Hepatocyte (in vitro differentiated cells): ENCODE results near the gene FILIP1. TPM values are rescaled to one million over a fixed set of nuclear protein-coding genes. Genes with fewer than 3 reads are reported as not detected.
"Not testable (repeated sequence)": the region's sequence is repeated elsewhere in the genome, so short reads cannot be mapped to it uniquely, and the experiment has no call there.

Experiments
- DNase-seq: peaks from one replicate; pipeline ENCODE4 v3.0.0-alpha.2; 2016; ENCODE audit warnings: low spot score
- H2AFZ ChIP-seq: fragments of 200-600 bp; sonication (generic); 2 replicates; pipeline ENCODE4 v1.6.0; 2016; ENCODE audit warnings: antibody characterized with exemption, mild to moderate bottlenecking
- H3K27ac ChIP-seq: fragments of 200-600 bp; sonication (generic); 2 replicates; pipeline ENCODE4 v1.5.1; 2016; ENCODE audit warnings: mild to moderate bottlenecking
- H3K27me3 ChIP-seq: fragments of 200-600 bp; sonication (generic); 2 replicates; pipeline ENCODE4 v1.6.1; 2016
- H3K36me3 ChIP-seq: fragments of 200-600 bp; sonication (generic); replicated peaks from 2 replicates; pipeline ENCODE4 v1.5.1; 2016; ENCODE audit warnings: low read depth; ENCODE audit not compliant: insufficient read depth
- H3K4me1 ChIP-seq: fragments of 200-600 bp; sonication (generic); 2 replicates; pipeline ENCODE4 v1.5.1; 2016; ENCODE audit warnings: mild to moderate bottlenecking, moderate library complexity; ENCODE audit not compliant: insufficient read depth
- H3K4me2 ChIP-seq: fragments of 200-600 bp; sonication (generic); 2 replicates; pipeline ENCODE4 v1.6.0; 2016
- H3K4me3 ChIP-seq: fragments of 200-600 bp; sonication (generic); 2 replicates; pipeline ENCODE4 v1.5.1; 2016; ENCODE audit warnings: mild to moderate bottlenecking
- H3K79me2 ChIP-seq: fragments of 200-600 bp; sonication (generic); 2 replicates; pipeline ENCODE4 v1.6.0; 2017; ENCODE audit warnings: mild to moderate bottlenecking
- H3K9me2 ChIP-seq: fragments of 200-600 bp; sonication (generic); replicated peaks from 2 replicates; pipeline ENCODE4 v1.6.0; 2017; ENCODE audit warnings: mild to moderate bottlenecking; ENCODE audit not compliant: insufficient read depth
- H3K9me3 ChIP-seq: fragments of 200-600 bp; sonication (generic); 2 replicates; pipeline ENCODE4 v1.5.1; 2016; ENCODE audit warnings: low read depth, mild to moderate bottlenecking
- H4K20me1 ChIP-seq: fragments of 200-600 bp; sonication (generic); 2 replicates; pipeline ENCODE4 v1.6.0; 2016; ENCODE audit warnings: mild to moderate bottlenecking; ENCODE audit not compliant: insufficient read depth, poor library complexity, severe bottlenecking
- EZH2 ChIP-seq: fragments of 200-600 bp; sonication (generic); IDR thresholded peaks from 2 replicates; pipeline ENCODE4 v1.6.1; 2016; ENCODE audit warnings: antibody characterized with exemption, mild to moderate bottlenecking, borderline replicate concordance
- EZH2phosphoT487 ChIP-seq: fragments of 200-600 bp; sonication (generic); IDR thresholded peaks from one replicate; pipeline ENCODE4 v1.6.1; 2018; ENCODE audit warnings: antibody characterized with exemption, mild to moderate bottlenecking, low read depth, moderate library complexity; ENCODE audit not compliant: unreplicated experiment, severe bottlenecking
- WGBS: methylation state at CpG from one replicate; pipeline ENCODE4 v1.1.6; 2016; ENCODE audit warnings: low lambda C conversion rate; ENCODE audit errors: missing lambda C conversion rate; 5-methylcytosine and 5-hydroxymethylcytosine counted together
- polyA plus RNA-seq: library from polyadenylated mRNA; unstranded; fragments of >200 nt; fragmentation: Nextera tagmentation; extraction: Ambion mirVana; gene quantifications from 2 replicates; pipeline ENCODE4 v1.2.1, GENCODE V29; 2016
- total RNA-seq: library from RNA; depleted of rRNA; stranded (reverse); fragments of >200 nt; gene quantifications from 2 replicates; pipeline ENCODE4 v1.2.3, GENCODE V29; 2014
- TF ChIP-seq, protein P1 (sequence below): fragments of 200-600 bp; sonication (generic); IDR thresholded peaks from 2 replicates; pipeline ENCODE4 v1.5.1; 2016; ENCODE audit warnings: antibody characterized with exemption, mild to moderate bottlenecking; ENCODE audit not compliant: poor library complexity

The FILIP1 gene
- total and polyA plus RNA-seq, 2 experiments from 2014 or later = 4.1 to 6.0 TPM

DNA sequence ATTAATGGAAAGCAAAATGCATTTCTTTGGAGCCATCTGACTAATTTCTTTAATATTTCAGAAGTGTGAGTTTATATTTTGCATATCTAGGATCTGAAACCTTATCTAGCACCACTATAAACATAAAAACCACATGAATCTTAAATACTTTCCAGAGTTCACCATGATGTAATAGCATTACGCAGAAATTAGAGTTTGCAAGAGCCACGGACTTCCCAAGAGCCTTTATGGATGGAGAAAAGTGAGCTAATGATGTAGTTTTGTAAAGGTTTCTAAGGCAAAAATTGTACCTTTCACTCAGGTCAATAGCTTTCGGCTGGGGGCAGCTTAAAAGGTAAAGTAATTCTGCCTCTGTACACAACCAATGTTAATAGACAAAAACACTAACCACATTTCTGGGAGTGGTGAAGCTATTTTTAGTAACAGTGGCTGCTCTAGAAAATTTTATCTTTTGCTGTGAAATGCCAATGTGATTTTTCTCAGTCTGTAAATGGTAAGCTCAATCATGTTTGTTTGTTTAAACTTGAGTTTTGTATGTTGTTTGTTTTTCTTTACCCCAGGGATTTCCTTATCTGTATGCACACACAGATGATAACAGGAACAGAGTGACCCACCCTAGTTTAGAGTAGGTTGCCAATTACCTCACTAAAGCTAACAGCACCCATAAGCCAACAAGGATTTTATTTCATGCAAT is 80.5 kb downstream of the FILIP1 start:
- Histone ChIP-seq H3K4me2 (peak overlapping the region; percentile 2), H3K9me2 (no peaks in the 10 kb centered on the region), H2AFZ (no peak overlapping the region), H3K9me3 (no peaks in the 10 kb centered on the region), H3K4me1 (peaks cover 10% of the 10 kb centered on the region), H3K36me3 (no peaks in the 10 kb centered on the region), H3K79me2 (no peaks in the 10 kb centered on the region), H3K27ac (peak overlapping the region; percentile 12), H4K20me1 (no peaks in the 10 kb centered on the region), H3K4me3 (no peak overlapping the region), H3K27me3 (no peaks in the 10 kb centered on the region)
- DNase-seq = no peak
- TF ChIP-seq EZH2 (no peak), EZH2phosphoT487 (no peak)
- TF ChIP-seq, protein P1, sequence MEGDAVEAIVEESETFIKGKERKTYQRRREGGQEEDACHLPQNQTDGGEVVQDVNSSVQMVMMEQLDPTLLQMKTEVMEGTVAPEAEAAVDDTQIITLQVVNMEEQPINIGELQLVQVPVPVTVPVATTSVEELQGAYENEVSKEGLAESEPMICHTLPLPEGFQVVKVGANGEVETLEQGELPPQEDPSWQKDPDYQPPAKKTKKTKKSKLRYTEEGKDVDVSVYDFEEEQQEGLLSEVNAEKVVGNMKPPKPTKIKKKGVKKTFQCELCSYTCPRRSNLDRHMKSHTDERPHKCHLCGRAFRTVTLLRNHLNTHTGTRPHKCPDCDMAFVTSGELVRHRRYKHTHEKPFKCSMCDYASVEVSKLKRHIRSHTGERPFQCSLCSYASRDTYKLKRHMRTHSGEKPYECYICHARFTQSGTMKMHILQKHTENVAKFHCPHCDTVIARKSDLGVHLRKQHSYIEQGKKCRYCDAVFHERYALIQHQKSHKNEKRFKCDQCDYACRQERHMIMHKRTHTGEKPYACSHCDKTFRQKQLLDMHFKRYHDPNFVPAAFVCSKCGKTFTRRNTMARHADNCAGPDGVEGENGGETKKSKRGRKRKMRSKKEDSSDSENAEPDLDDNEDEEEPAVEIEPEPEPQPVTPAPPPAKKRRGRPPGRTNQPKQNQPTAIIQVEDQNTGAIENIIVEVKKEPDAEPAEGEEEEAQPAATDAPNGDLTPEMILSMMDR = no peak
- 26% methylated on average over 3 of the region's 3 CpGs for WGBS

DNA sequence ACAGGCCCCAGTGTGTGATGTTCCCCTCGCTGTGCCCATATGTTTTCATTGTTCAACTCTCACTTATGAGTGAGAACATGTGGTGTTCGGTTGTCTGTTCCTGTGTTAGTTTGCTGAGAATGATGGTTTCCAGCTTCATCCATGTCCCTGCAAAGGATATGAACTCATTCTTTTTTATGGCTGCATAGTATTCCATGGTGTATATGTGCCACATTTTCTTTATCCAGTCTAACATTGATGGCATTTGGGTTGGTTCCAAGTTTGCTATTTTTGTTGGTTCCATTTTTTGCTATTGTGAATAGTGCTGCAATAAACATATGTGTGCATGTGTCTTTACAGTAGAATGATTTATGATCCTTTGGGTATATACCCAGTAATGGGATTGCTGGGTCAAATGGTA is 83.0 kb downstream of the FILIP1 start:
- H3K4me2 ChIP-seq, H3K36me3 ChIP-seq, H2AFZ ChIP-seq, H3K27ac ChIP-seq, H3K4me1 ChIP-seq, H3K9me2 ChIP-seq, H3K79me2 ChIP-seq, H3K4me3 ChIP-seq, H3K9me3 ChIP-seq, H4K20me1 ChIP-seq, H3K27me3 ChIP-seq, DNase-seq: not testable (repeated sequence)
- 98% methylated on average over 2 of the region's 2 CpGs for WGBS

DNA sequence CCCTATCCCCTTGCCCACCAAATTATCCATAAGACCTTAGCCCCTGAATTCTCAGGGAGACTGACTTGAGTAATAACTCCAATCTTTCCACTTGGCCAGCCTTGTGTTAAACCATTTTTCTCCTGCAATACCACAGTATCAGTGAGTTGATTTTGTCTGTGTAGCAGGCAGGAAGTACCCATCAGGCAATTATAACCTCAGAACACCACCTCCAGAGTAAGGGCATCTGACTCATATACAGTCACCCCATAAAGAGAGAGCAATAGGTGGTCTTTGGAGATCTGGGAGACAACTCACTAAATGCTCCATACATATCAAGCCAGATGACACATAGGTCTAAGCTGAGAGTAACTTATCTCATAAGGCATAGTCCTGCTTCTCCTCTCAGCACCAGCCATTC is 83.7 kb downstream of the FILIP1 start:
- no peak overlapping the region for H3K27ac ChIP-seq

DNA sequence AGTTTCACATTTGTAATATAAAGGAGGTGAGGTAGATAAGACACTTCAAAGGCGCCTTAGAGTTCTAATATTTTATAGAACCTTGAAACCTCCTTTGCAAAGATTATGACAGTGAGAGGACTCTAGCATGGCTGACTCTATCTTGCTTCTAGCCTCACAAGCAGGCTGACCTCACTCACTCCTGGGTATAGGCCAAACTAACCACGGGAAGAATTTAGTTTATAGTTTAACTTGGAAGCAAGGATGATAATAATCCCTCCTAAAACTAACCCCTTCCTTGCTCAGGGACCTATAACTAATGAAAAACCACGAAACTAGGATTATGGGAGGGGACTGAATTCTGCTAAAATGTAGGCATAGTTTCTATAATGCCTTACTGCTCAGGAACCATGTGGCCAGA is 84.3 kb downstream of the FILIP1 start:
- no peaks in the 10 kb centered on the region for H4K20me1 ChIP-seq
- no peaks in the 10 kb centered on the region for H3K27me3 ChIP-seq
- DNase-seq = no peak
- TF ChIP-seq EZH2phosphoT487 = no peak
- TF ChIP-seq, protein P1 = no peak
- no peak for TF ChIP-seq EZH2
- H3K79me2 ChIP-seq = no peaks in the 10 kb centered on the region
- no peaks in the 10 kb centered on the region for H3K9me3 ChIP-seq
- no peak overlapping the region for H3K4me2 ChIP-seq
- H3K4me3 ChIP-seq = no peak overlapping the region
- no peak overlapping the region for H2AFZ ChIP-seq
- 69% methylated on average over 3 of the region's 3 CpGs for WGBS
- peaks cover 9% of the 10 kb centered on the region for H3K4me1 ChIP-seq
- no peaks in the 10 kb centered on the region for H3K9me2 ChIP-seq
- no peak overlapping the region for H3K27ac ChIP-seq
- H3K36me3 ChIP-seq = no peaks in the 10 kb centered on the region

More for the DNA sequence above, 83.7 kb downstream of the FILIP1 start:
- no peak overlapping the region for H3K4me3 ChIP-seq
- no peak overlapping the region for H2AFZ ChIP-seq
- no peak overlapping the region for H3K4me2 ChIP-seq
- H3K9me3 ChIP-seq = no peaks in the 10 kb centered on the region
- no peaks in the 10 kb centered on the region for H4K20me1 ChIP-seq
- no peaks in the 10 kb centered on the region for H3K9me2 ChIP-seq
- H3K79me2 ChIP-seq = no peaks in the 10 kb centered on the region
- TF ChIP-seq EZH2 (no peak), EZH2phosphoT487 (no peak)
- TF ChIP-seq, protein P1 = no peak
- no peak for DNase-seq
- H3K4me1 ChIP-seq = peaks cover 9% of the 10 kb centered on the region
- H3K27me3 ChIP-seq = no peaks in the 10 kb centered on the region
- H3K36me3 ChIP-seq = no peaks in the 10 kb centered on the region
